Activated CD4-positive, alpha-beta memory T cell treated with anti-CD3 and anti-CD28 coated beads, Interleukin-2, amount 10 ng/mL, durations not matched to agents 7 days and 5 days (primary cell): ENCODE data around the gene MMAA. TPM values are rescaled to one million over a fixed set of nuclear protein-coding genes. Genes with fewer than 3 reads are reported as not detected.
"Not testable (repeated sequence)": the region's sequence is repeated elsewhere in the genome, so short reads cannot be mapped to it uniquely, and the experiment has no call there.

Experiments used
- CTCF ChIA-PET: fragments of 350-600 bp; sonication (Branson Sonifier 250); formaldehyde crosslinking; loops from one replicate; lab custom pipeline; 2021; ENCODE audit warnings: antibody characterized with exemption, inconsistent platforms; lab: Charles Lee
- POLR2A ChIA-PET: fragments of 350-600 bp; sonication (Branson Sonifier 250); formaldehyde crosslinking; loops from one replicate; lab custom pipeline; 2021; ENCODE audit warnings: antibody characterized with exemption; lab: Charles Lee
- DNase-seq: peaks from one replicate; pipeline ENCODE4 v3.0.0-alpha.2; 2020
- H3K27ac Mint-ChIP-seq: one replicate; pipeline ENCODE4 v1.8.0; 2021; ENCODE audit warnings: mild to moderate bottlenecking, mixed read lengths
- H3K27me3 Mint-ChIP-seq: one replicate; pipeline ENCODE4 v1.8.0; 2021; ENCODE audit warnings: mixed read lengths
- H3K36me3 Mint-ChIP-seq: one replicate; pipeline ENCODE4 v1.8.0; 2021; ENCODE audit warnings: low read depth, mixed read lengths
- H3K4me1 Mint-ChIP-seq: one replicate; pipeline ENCODE4 v1.8.0; 2021; ENCODE audit warnings: mixed read lengths
- H3K4me3 Mint-ChIP-seq: one replicate; pipeline ENCODE4 v1.8.0; 2021; ENCODE audit warnings: mild to moderate bottlenecking, mixed read lengths
- H3K9me3 Mint-ChIP-seq: one replicate; pipeline ENCODE4 v1.8.0; 2021; ENCODE audit warnings: mixed read lengths
- total RNA-seq, 2 experiments: library from RNA; stranded (reverse); gene quantifications; one replicate each; pipeline ENCODE4 v1.2.3, GENCODE V29; 2021

The MMAA gene
- total RNA-seq, 2 experiments from 2014 or later, result 11.3 to 13.5 TPM

- no peak overlapping the region for H3K4me3 Mint-ChIP-seq
- ChIA-PET POLR2A (no interaction called here), CTCF (interaction anchor here (2.2 kb wide), 1 partner anchor 380 kb away, joined by 8 read pairs; no protein-coding TSS in a partner anchor)
- no peak overlapping the region for H3K27ac Mint-ChIP-seq
- H3K36me3 Mint-ChIP-seq, result no peaks in the 10 kb centered on the region
- H3K27me3 Mint-ChIP-seq, result no peaks in the 10 kb centered on the region
- DNase-seq, result no peak
- H3K4me1 Mint-ChIP-seq, result peaks cover 11% of the 10 kb centered on the region
- H3K9me3 Mint-ChIP-seq, result no peaks in the 10 kb centered on the region
These were observed 5.5 kb upstream of the MMAA start for GRCh38 chr4:145613566-145614232.

- CTCF ChIA-PET, result interaction anchor here (1.2 kb wide), 1 partner anchor 9 kb away, joined by 4 read pairs; no protein-coding TSS in a partner anchor
- Mint-ChIP-seq H3K36me3 (no peaks in the 10 kb centered on the region), H3K9me3 (no peaks in the 10 kb centered on the region), H3K4me1 (peaks cover 13% of the 10 kb centered on the region), H3K27ac (no peak overlapping the region), H3K4me3 (no peak overlapping the region), H3K27me3 (no peaks in the 10 kb centered on the region)
- POLR2A ChIA-PET, result no interaction called here
- DNase-seq, result no peak
These were observed 5.0 kb upstream of the MMAA start for GRCh38 chr4:145614233-145614610.

DNA sequence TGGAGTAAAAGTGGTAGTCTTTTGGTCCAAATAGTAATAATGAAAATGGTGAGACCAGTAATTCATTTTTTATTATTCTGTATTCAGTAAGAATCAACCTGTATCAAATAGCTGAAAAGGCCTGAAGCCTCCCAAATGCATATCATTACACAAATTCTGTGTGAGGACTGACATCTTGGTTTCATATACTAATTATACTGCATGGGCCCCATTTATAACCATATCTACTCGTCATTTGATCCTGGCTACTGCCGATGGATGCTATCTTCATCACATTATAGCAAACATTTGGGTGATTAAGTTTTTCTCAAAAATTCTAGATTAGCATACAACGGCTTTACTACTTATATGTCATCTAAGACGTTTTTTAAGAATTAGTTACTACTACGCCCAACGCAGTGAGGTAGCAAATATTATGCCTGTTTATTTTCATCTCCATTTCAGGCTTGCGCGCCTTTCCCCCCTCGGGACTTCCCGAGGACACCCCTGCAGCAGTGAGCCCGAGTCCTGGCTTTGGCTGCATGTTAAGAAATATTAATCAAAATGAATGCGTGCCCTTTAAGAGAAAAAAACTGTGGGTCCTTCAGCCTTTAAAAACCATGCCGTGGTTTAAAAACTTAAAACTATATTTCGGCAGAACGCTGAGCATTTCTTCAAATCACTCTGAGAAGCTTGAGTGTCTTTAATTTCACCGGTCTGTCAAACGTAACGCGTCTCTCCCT, 814 bp upstream of the MMAA start:
- Mint-ChIP-seq H3K36me3 (peaks cover 21% of the 10 kb centered on the region), H3K4me1 (peaks cover 36% of the 10 kb centered on the region), H3K9me3 (peaks cover 2% of the 10 kb centered on the region), H3K4me3 (peak overlapping the region; percentile 98), H3K27ac (peak overlapping the region; percentile 99), H3K27me3 (no peaks in the 10 kb centered on the region)
- ChIA-PET POLR2A (interaction anchor here (0.7 to 5.4 kb wide), 11 partner anchors 14 to 520 kb away, joined by 3 to 54 read pairs (median 6); partner anchors contain the start of genes ABCE1, ANAPC10, OTUD4 and SMAD1), CTCF (interaction anchor here (0.9 to 3.3 kb wide), 6 partner anchors 9 to 519 kb away, joined by 3 to 13 read pairs (median 8); no protein-coding TSS in a partner anchor)
- DNase-seq, result no peak

GRCh38 chr4:145619639-145619996, 433 bp downstream of the MMAA start:
- CTCF ChIA-PET, result interaction anchor here (1.0 to 3.3 kb wide), 4 partner anchors 10 to 521 kb away, joined by 3 to 12 read pairs (median 4); partner anchors contain the start of gene ZNF827
- peak; percentile 68 for DNase-seq
- POLR2A ChIA-PET, result interaction anchor here (0.7 to 5.4 kb wide), 10 partner anchors 13 to 521 kb away, joined by 3 to 54 read pairs (median 5); partner anchors contain the start of genes ABCE1, ANAPC10, OTUD4 and SMAD1
- peaks cover 45% of the 10 kb centered on the region for H3K4me1 Mint-ChIP-seq
- H3K4me3 Mint-ChIP-seq, result peak overlapping the region; percentile 98
- H3K27me3 Mint-ChIP-seq, result no peaks in the 10 kb centered on the region
- peaks cover 26% of the 10 kb centered on the region for H3K36me3 Mint-ChIP-seq
- H3K27ac Mint-ChIP-seq, result peak overlapping the region; percentile 99
- peaks cover 2% of the 10 kb centered on the region for H3K9me3 Mint-ChIP-seq

DNA sequence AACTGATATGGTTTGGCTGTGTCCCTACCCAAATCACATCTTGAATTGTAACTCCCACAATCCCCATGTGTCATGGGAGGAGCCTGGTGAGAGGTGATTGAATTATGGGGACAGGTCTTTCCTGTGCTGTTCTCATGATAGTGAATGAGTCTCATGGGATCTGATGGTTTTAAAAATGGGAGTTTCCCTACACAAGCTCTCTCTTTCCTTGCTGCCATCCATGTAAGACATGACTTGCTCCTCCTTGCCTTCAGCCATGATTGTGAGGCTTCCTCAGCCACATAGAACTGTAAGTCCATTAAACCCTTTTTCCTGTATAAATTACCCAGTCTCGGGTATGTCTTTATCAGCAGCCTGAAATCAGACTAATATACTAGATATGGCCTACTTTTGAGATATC, 2.9 kb downstream of the MMAA start:
- H3K27ac Mint-ChIP-seq, DNase-seq, CTCF ChIA-PET, H3K27me3 Mint-ChIP-seq, H3K9me3 Mint-ChIP-seq, H3K4me3 Mint-ChIP-seq: not testable (repeated sequence)
- peaks cover 53% of the 10 kb centered on the region for H3K4me1 Mint-ChIP-seq
- POLR2A ChIA-PET, result interaction anchor here (1.1 kb wide), 1 partner anchor 317 kb away, joined by 3 read pairs; the partner anchor contains the start of gene ZNF827
- H3K36me3 Mint-ChIP-seq, result peaks cover 32% of the 10 kb centered on the region

- Mint-ChIP-seq H3K4me3 (no peak overlapping the region), H3K9me3 (peaks cover 2% of the 10 kb centered on the region), H3K27me3 (no peaks in the 10 kb centered on the region), H3K4me1 (peaks cover 43% of the 10 kb centered on the region), H3K36me3 (peaks cover 32% of the 10 kb centered on the region), H3K27ac (peak overlapping the region; percentile 70)
- CTCF ChIA-PET, result interaction anchor here (0.6 to 0.7 kb wide), 3 partner anchors 9 to 316 kb away, joined by 3 to 4 read pairs (median 4); no protein-coding TSS in a partner anchor
- no peak for DNase-seq
- POLR2A ChIA-PET, result interaction anchor here (1.1 kb wide), 1 partner anchor 443 kb away, joined by 3 read pairs; no protein-coding TSS in a partner anchor
These were observed 4.6 kb downstream of the MMAA start for GRCh38 chr4:145623831-145624230.

GRCh38 chr4:145625677-145626622, 6.8 kb downstream of the MMAA start:
- ChIA-PET POLR2A (interaction anchor here (0.9 kb wide), 1 partner anchor 528 kb away, joined by 3 read pairs; the partner anchor contains the start of genes ABCE1 and ANAPC10), CTCF (interaction anchor here (0.9 to 1.2 kb wide), 2 partner anchors 9 to 16 kb away, joined by 3 read pairs; no protein-coding TSS in a partner anchor)
- no peak overlapping the region for H3K27ac Mint-ChIP-seq
- H3K4me1 Mint-ChIP-seq, result peaks cover 31% of the 10 kb centered on the region
- H3K4me3 Mint-ChIP-seq, result no peak overlapping the region
- peaks cover 2% of the 10 kb centered on the region for H3K9me3 Mint-ChIP-seq
- H3K36me3 Mint-ChIP-seq, result peaks cover 37% of the 10 kb centered on the region
- no peaks in the 10 kb centered on the region for H3K27me3 Mint-ChIP-seq
- DNase-seq, result no peak

- Mint-ChIP-seq H3K36me3 (peaks cover 31% of the 10 kb centered on the region), H3K4me3 (no peak overlapping the region), H3K4me1 (peaks cover 25% of the 10 kb centered on the region), H3K27me3 (no peaks in the 10 kb centered on the region), H3K27ac (no peak overlapping the region), H3K9me3 (peaks cover 2% of the 10 kb centered on the region)
- CTCF ChIA-PET, result interaction anchor here (1.2 kb wide), 1 partner anchor 10 kb away, joined by 3 read pairs; no protein-coding TSS in a partner anchor
- DNase-seq, result no peak
- POLR2A ChIA-PET, result no interaction called here
These were observed 7.4 kb downstream of the MMAA start for GRCh38 chr4:145626623-145626982.

DNA sequence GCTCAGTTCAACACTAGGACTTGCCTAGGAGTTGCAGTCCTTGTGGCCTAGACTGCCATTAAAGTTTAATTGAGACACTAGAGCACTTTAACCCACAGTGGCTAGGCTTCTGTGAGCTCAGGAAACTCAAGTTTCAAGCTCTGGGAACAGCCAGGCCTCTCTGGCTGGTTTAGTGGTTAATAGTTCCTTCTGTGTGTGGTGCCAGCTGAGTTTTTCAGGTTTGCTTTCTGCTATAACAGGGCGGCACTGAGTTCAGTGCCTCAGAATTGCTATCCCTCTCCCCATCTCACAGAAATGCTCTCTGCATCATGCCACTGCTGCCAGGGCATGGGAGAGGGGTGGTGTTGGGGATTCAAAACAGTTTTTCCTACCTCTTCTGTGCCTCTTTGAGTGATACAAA, 15.9 kb downstream of the MMAA start:
- H3K27ac Mint-ChIP-seq, result no peak overlapping the region
- H3K27me3 Mint-ChIP-seq, result no peaks in the 10 kb centered on the region
- no peak for DNase-seq
- no peak overlapping the region for H3K4me3 Mint-ChIP-seq
- CTCF ChIA-PET, result no interaction called here
- POLR2A ChIA-PET, result no interaction called here
- H3K9me3 Mint-ChIP-seq, result no peaks in the 10 kb centered on the region
- H3K4me1 Mint-ChIP-seq, result peaks cover 3% of the 10 kb centered on the region
- H3K36me3 Mint-ChIP-seq, result peaks cover 20% of the 10 kb centered on the region

DNA sequence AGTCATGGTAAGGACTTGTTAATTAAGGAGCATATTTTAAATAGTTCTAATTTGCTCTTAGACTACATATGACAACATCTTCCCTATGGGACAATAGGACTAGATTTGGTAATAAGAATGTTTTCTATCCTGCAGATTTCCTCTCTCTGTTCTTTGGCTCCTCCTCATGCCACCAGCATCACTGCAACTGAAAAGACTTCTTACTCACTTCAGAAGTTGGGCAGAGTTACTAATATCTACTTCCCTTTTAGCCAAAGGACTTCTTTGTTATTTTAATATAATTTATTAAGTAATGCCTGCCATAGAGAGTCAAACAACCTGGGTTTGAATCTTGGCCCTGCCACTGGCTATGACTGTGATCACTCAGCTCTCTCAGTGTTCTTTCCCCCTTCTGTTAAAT, 16.4 kb downstream of the MMAA start:
- no peak for DNase-seq
- Mint-ChIP-seq H3K9me3 (no peaks in the 10 kb centered on the region), H3K4me1 (peaks cover 3% of the 10 kb centered on the region), H3K4me3 (no peak overlapping the region), H3K27me3 (no peaks in the 10 kb centered on the region), H3K36me3 (peaks cover 21% of the 10 kb centered on the region), H3K27ac (no peak overlapping the region)
- ChIA-PET CTCF (no interaction called here), POLR2A (no interaction called here)

DNA sequence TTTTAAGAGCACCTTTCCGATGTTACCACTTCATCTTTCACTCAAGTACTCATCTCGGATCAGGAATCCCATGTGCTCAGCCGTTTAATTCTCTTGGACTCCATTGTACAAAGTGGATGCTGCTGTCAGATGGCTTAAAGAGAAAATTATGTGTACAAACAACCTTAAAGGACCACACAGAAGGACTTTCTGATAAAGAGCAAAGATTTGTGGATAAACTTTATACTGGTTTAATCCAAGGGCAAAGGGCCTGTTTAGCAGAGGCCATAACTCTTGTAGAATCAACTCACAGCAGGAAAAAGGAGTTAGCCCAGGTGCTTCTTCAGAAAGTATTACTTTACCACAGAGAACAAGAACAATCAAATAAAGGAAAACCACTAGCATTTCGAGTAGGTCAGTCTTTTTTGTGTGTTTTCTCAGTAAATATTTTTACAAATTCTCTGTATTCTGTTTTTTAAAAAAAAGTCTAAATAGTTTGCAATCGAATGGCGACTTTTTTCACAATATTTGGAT, 20.1 kb downstream of the MMAA start:
- Mint-ChIP-seq H3K27me3 (no peaks in the 10 kb centered on the region), H3K9me3 (no peaks in the 10 kb centered on the region), H3K4me3 (no peak overlapping the region), H3K27ac (no peak overlapping the region), H3K4me1 (peaks cover 3% of the 10 kb centered on the region), H3K36me3 (peaks cover 16% of the 10 kb centered on the region)
- DNase-seq, result no peak
- ChIA-PET CTCF (no interaction called here), POLR2A (no interaction called here)

DNA sequence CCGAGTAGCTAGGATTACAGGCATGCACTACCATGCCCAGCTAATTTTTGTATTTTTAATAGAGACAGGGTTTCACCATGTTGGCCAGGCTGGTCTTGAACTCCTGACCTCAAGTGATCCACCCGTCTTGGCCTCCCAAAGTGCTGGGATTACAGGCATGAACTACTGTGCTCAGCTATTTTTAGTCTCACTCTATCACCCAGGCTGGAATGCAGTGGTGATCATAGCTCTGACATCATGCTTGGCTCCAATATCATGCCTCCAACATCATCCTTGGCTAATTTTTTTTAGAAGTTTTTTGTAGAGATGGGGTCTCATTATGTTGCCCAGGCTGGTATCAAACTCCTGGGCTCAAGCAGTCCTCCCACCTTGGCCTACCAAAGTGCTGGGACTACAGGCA, 21.1 kb downstream of the MMAA start:
- DNase-seq, H3K27me3 Mint-ChIP-seq, H3K9me3 Mint-ChIP-seq, H3K27ac Mint-ChIP-seq, CTCF ChIA-PET, H3K4me1 Mint-ChIP-seq, H3K4me3 Mint-ChIP-seq, POLR2A ChIA-PET: not testable (repeated sequence)
- H3K36me3 Mint-ChIP-seq, result peaks cover 15% of the 10 kb centered on the region
